GM18873 (cell line): ENCODE results near the gene EPAS1.
"Not testable (repeated sequence)": the region's sequence is repeated elsewhere in the genome, so short reads cannot be mapped to it uniquely, and the experiment has no call there.

Experiments
- ATAC-seq: cut with Tn5 transposase; IDR thresholded peaks from one replicate; pipeline ENCODE4 v1.9.1; 2021; ENCODE audit warnings: mild to moderate bottlenecking, moderate library complexity, moderate number of reproducible peaks; ENCODE audit not compliant: unreplicated experiment, low FRiP score

The EPAS1 gene

DNA sequence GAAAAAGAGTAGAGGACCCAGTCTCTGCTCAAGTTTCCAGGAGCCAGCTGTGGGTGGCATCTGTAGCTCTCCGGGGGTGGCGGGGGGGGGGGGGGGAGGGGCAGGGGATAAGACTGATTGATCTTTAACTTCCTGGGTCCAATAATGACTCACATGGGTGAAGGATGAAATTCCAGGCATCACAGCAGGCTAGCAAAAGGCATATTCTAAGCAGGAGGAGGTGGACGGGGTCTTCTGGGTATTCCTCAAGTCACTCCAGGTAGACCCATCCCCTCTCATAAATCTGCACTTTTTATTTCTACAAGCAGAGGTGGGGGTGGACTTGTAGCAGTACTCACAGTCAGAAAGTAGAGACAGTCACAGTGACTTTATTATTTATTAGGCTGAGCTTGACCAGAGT, 96.7 kb downstream of the EPAS1 start:
- no peak for ATAC-seq

DNA sequence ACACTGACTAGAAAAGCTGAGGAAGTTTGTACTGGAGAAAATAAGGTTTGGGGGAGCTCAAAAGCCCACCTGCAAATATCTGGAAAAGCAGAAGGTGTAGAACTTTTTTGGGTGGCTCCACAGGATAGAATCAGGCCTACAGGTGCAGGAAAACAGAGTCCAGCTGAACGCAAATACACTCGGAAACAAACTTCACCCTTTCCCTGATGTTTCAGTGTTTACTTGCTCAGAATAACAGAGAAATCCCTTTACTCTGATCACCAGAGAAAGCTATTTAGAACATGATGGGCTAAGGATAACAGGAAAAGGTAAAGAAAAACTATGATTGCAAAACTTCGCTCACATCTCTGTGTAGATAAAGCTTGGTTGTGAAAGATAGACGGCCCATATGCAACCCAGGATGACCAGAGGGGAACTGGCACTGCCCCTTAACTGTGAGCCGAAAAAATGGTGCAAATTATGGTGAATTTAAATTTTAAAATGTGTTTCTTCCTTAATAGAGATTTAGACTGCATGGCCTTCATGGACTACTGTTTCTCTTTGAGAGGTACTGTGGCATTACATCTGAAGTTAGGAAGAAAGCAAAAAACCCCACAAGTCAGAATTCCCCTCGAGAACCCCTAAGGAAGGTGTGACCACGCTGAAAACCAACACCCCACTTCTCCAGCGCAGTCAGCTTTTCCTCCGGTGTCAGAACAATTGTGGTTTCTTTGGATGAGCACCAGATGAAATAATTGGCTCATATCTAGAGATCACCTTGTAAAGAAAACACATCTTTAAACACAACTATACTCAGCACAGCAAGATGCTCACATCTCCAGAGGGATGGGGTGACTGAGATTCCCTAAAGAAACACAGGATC, 97.7 kb downstream of the EPAS1 start:
- no peak for ATAC-seq

DNA sequence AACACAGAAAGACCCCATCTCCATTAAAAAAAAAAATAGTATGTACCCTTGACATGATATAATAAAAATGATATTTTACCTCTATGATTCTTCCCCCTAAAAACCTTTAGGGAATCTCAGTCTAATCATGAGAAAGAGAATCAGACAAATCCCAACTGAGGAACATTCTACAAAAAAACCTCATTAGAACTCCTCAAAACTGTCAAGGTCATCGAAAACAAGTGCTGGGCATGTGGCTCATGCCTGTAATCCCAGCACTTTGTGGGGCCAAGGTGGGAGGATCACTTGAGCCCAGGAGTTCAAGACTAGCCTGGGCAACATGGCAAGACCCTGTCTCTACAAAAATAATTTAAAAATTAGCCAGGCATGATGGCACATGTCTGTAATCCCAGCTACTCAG, 98.5 kb downstream of the EPAS1 start:
- ATAC-seq: not testable (repeated sequence)

DNA sequence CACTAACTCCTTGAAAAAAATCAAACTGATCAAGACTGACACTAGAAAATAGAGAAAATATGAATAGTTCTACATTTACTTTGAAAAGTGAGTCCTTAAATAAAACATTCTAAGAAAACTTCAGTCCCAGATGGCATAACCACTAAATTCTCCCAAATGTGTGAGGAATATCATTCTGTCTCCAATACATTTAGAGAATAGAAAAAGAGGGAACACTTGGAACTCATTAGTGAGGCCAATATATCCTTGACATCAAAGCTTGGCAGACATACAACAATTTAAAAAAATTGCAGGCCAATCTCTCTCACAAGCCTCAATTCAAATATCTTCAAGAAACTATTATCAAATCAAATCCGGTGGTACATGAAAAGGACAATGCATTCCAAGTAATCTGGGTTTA, 102.8 kb downstream of the EPAS1 start:
- no peak for ATAC-seq

DNA sequence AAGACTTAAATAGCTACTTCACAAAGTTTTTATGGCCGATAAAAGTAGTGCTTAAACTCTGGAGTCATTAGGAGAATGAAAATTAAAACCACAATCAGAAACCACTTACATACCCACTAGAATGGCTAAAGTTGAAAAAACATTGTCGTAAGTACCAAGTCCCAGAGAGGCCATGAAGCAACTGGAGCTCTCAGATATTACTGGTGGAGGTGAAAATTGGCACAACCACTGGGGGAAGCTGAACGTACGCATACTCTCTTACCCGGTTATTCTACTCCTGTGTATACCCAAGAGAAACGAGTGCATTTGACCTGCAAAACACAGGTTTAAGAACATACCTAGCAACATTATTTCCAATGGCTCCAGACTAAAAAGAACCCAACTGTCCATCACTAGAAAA, 105.7 kb downstream of the EPAS1 start:
- no peak for ATAC-seq

DNA sequence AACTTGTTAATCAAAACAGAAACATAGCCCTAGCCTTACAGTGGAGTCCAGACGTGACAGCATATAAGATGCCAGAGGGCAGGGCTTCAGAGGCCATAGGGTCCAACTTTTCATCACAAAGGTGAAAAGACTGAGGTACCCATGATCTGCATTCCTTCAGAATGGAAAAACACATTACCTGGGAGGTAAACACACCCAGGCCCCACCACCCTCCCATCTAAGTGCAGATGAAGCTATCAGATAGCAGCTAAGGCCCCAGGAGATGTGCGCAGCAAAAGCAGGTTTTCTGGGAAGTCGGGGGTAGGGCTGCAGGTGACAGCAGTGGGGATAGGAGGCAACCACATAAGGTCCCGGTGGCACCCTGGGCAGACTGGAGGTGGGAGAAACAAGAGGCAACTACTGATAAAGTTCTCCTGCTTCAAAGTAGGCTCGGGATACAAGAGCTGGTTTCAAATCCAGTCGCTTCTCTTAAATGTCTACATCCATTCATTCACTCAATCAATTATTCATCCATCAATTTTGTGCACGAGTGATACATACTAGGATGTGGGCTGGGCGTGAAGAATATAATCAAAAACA, 107.1 kb downstream of the EPAS1 start:
- no peak for ATAC-seq

DNA sequence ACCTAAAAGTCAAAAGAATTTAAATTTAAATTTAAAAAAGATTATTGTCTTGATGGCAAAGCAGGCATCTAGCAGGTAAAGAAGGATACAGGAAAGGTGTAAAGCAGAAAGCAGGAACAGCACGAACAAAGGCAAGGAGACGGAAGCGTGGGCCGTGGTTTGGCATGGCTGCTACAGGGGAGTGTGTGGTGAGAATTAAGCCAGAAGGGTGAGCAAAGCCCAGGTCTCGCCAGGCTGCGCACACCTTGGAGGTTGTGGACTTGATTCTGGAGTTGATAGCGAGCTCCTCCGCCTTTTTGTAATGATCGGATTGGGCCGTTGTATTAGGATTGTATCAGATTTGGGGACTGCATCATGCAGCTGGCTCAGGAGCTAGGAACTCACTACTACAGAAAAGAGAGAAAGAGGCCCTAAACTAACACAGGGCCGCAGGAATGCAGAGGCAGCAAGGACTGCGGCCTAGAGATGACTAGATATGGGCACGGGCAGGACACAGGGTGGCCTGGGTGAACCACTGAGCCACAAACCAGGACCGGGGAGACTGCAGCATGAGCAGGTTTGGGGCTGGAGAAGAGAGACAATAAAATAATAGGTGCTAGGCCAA, 110.7 kb downstream of the EPAS1 start:
- no peak for ATAC-seq

DNA sequence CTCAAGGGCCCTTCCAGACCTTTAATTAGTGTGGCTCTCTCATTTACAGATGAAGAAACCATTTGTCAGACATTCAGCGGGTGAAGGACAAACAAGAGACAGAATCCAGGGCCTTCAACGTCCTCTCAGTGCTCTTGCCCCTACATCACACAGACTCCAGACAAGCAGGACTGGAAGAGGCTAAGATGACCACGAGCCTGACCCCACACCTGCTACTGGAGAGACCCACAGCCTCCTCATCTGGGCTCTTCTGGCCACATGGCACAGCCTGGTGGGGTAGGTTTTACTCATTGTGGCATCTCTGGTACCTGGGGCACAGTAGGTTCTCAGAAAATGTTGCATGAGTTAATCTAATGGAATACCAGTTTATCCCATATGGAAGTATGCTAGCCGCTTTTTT, 112.5 kb downstream of the EPAS1 start:
- no peak for ATAC-seq

DNA sequence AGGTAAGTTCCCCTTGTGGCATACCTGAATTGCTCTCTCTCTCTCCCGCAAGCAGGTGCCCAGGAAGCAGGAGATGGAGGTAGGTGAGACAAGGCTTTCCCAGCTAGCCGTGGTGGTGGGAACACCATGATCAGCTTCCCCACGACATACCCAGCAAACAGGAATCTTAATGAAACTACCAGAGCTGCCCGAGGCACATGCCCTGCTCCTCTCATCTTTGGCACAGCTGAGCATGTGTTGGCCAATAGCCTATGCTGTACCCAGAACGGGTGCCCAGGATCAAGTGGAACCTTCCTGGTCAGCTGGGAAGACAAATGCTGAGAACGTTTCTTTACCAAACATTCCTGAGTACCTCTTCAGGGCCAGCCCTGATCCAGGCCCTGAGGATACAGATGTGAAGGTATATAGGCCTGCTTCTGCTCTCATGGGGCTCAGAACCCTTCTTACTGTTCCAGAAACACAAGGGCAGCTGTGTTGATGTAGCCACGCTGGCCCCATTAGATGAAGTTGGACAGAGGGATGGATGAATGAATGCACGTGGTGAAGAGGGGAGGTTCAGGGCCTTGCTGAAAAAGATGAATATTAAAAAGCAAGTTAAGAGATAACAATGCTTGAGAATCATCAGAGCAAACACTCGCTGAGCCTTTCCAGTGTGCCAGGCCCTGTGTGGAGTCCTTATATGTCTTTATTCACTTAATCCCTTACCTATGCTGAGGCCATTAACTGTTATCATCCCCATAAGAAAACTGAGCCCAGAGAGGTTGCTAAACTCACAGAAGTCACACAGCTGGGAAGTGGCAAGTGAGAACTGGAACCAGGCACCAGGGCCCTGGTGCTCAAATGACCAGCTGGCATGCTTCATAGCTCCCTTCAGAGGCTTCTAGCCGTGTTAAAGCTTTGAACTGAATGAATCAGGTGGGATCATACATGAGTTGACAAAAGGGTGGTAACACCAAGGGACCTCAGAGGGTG, 113.4 kb downstream of the EPAS1 start:
- ATAC-seq: no peak

DNA sequence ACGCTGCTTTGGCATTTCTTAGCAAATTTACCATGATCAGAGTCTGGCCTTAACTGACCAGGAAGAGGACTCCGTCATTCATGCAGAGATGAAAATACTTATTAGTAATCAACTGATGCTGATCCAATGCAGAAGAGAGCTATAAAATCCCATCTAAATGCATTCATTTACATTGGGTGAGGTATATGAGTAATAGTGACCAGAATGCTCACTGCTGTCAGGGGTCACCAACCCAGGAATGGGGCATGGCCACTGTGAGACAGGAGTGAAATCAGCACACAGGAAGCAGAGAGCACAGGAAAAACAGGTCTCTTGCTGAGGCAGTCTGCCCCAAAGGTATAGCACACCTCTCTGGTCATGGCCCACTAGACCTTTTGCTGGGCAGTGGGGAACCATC, 114.0 kb downstream of the EPAS1 start:
- ATAC-seq: no peak

DNA sequence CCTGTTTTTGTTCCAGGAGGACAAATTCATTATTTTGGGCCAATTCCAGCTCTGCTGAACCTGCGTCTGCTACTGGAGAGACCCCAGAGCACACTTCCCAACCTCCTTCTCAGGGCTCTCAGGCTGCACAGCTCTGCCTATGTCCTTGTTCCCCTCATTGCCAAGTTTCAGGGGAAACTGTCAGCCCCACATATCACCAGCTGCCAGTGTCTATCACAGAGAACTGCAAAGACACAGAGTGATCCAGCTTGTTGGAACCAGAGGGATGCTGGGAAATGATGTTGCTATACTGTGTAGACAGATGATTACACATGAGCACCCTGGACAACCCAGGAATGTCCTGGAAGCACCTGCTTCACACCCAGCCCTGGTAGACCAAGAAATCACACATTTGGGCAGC, 114.8 kb downstream of the EPAS1 start:
- no peak for ATAC-seq

DNA sequence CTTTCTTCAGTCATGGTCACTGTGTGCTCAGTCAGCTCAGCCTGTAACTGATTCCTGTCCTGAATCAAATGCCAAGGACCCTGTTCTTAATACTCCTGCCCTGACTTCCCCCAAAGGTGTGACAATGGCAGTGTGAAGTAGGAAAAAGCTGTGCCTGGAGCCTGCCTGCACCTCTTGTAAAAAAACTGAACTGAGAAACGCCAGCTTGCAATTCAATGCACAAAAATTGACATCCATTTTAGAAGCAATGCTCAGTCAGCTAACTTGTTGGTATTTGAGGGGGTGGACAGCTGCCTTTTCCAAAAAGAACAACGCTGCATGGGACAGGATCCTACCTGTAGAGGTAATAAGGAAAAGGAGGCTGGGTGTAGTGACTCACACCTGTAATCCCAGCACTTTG, 115.9 kb downstream of the EPAS1 start:
- ATAC-seq: no peak

DNA sequence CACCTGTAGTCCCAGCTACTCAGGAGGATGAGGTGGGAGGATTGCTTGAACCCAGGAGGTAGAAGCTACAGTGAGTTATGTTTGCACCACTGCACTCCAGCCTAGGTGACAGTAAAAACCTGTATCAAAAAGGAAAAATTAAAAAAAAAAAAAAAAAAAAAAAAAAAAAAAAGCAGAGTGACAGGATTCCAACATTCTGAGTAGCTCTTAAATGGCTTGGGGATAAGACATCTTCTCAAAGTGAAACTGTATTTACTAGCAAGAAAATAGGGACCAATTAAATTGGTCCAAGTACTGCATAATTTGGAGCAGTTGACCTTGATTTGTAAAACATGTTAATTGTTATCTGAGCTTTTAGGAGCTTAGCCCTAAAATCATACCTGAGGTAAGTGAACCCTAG, 116.4 kb downstream of the EPAS1 start:
- ATAC-seq: no peak

DNA sequence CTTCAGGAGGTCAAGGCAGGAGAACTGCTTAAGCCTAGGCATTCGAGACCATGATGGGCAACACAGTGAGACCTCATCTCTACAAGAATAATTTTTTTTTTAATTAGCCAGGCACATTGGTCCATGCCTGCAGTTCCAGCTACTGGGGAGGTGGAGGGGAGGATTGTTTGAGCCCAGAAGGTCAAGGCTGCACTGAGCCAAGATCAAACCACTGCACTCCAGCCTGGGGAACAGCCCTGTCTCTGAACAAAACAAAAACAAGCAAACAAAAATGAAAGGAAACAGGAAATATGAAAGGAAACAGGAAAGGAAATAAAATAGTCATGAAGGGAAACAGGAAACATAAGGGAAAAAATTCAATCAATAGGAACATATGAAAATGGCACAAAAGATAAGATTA, 117.5 kb downstream of the EPAS1 start:
- no peak for ATAC-seq

DNA sequence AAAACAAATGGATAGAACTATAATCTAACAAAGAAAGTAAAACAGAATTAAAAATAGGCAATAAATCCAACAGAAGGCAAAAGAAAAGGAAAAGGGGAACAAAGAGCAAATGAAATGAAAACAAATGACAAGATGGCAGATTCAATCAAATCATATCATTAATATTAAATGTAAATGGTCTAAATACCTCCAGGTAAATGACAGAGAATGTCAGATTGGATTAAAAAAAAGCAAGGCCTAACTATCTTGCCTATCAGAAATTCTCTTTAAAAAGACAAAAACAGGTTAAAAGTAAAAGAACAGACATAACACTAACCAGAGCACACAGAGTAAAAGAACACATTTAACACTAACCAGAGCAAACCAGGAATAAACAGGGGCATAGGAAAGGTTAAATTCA, 119.1 kb downstream of the EPAS1 start:
- ATAC-seq: no peak

DNA sequence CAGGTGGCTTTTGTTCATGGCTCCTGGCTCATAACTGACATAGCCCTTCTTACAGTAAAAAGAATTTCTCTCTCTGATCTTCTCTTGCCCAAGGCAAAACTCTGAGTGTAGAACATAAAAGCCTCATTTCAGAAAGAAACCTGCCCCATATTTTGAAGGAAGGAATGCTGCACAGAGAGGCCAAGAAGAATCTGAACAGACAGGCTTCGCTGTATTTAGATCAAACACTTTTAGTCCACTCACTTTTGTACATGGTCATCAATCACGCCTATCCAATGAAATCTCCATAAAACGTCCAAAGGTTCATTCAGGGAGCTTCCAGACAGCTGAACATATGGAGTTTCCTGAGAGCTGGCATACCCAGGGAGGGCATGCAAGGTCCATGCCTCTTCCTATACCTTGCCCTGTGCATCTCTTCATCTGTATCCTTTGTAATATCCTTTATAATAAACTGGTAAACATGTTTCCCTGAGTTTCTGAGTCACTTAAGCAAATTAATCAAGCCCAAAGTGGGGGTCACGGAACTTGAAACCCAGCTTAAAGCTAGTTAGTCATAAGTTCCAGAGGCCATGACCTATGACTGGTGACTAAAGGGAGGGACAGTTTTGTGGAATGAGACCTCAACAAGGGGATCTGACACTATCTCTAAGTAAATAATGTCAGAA, 119.7 kb downstream of the EPAS1 start:
- ATAC-seq: no peak

DNA sequence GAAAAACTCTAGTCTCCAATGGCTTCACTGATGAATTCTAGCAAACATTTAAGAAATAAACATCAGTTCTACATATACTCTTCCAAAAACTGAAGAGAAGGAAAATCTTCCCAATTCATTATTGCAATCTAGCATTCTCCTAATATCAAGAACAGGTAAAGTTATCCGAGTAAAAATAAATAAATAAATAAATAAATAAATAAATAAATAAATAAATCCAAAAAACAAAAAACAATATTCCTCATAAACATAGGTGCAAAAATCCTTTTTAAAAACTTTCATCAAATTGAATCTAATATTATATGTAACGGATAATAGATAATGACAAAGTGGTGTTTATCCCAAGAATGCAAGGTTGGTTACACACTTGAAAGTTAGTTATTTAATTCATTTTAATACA, 123.7 kb downstream of the EPAS1 start:
- ATAC-seq: no peak

DNA sequence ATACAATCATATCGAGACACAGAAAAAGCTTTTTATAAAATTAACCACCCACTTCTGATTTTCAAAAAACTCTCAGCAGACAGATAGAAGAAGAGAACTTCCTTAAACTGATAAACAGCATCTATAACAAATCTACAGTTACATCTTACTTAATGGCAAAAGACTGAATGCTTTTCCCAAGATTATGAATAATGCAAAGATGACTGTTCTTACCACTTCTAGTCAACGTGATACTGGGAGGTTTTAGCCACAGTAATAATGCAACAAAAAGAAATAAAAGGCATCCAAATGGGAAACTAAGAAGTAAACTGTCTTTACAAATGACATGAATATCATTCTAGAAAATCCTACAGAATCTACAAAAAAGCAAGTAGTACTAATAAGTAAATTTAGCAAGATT, 124.2 kb downstream of the EPAS1 start:
- no peak for ATAC-seq

DNA sequence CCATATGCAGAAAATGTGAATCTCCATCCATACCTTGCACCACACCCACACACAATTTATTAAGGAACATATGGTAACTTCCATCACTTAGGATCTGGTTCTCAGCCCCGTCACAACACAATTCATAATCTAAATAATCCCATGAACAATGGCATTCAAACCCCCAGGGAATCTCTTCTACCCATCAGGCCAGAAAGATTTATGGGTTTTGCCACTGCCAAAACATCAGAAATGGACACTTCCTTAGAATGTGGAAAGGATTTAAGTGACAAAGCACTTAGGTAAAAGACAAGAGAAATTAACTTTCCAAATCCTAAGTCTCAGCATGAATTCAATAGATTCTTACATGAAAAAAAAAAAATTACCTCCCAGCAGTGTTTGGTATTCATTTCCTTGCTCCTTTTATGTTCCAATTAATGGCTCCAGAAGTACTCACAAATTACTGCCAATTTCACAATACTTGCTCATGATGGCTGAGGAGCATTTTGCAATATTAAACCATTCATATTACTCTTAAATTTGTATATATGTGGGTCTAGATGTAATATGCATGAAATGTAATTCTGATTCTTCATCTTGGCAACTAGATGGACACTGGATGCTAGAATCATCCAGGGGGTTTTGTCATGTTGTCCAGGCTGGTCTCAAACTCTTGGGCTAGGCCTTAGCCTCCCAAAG, 125.6 kb downstream of the EPAS1 start:
- no peak for ATAC-seq

DNA sequence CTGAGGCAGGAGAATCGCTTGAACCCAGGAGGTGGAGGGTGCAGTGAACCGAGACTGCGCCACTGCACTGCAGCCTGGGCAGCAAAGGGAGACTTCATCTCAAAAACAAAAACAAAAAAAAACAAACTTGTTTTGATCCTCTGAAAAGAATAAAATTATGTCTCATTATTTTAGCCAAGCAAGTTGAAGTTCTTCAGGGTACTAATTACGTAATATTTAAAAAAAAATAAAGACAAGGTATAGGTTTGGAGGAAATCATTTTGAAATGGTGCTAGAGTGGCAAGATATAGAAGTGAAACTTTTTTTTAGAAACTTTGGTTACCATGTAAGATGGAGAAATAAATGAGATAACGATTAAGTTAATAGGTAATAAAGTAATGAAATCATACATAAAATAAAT, 127.7 kb downstream of the EPAS1 start:
- no peak for ATAC-seq
